ENCODE results near the gene MRAS. TPM values are rescaled to one million over a fixed set of nuclear protein-coding genes. Genes with fewer than 3 reads are reported as not detected.

Gene MRAS
- polyA plus RNA-seq, 1 donor from 2014 or later = 52.8 TPM

DNA sequence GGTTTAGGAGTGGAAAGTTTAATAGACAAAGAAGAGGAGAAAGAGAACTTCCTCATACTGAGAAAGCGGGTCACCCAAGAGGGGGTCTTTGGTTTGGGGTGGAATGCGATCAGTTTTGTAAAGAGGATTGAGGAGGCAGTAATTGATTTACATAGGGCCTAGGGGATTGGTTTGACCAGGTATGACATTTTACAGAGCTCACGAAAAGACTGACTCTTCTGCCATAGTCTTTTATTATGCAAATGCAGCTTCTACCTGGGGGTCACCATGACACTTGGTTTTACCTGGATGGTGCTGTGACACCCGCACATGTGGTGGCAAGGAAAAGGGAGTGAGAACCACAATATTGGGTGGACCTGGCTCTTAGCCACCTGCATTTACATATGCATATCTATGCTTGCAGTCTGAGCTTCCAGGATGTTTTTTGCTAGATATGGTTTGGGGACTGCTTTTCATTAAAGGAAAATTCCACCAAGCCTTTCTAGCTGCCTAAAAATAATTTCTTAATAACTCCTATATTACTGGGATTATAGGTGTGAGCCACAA lies 11.9 kb upstream of the MRAS start:
- Histone ChIP-seq H3K9me2 (ENCODE audit: insufficient read depth, low read length) (no peaks in the 10 kb centered on the region), H3F3A (ENCODE audit: insufficient read depth, low read length, poor library complexity, severe bottlenecking) (no peaks in the 10 kb centered on the region), H3K27ac (ENCODE audit: low read length) (no peak overlapping the region), H3K27me3 (ENCODE audit: insufficient read depth, low read depth, low read length) (no peaks in the 10 kb centered on the region), H3K4me2 (ENCODE audit: low read length) (no peak overlapping the region), H3K9me3 (ENCODE audit: low read length) (no peaks in the 10 kb centered on the region), H2AFZ (ENCODE audit: low read depth, low read length) (no peak overlapping the region), H3K36me3 (ENCODE audit: insufficient read depth, low read length) (no peaks in the 10 kb centered on the region), H3K79me2 (replicated peaks; ENCODE audit: insufficient read depth, low read length) (no peaks in the 10 kb centered on the region), H3K9ac (ENCODE audit: low read length) (no peak overlapping the region), H4K20me1 (ENCODE audit: insufficient read depth) (no peaks in the 10 kb centered on the region), H3K4me3 (ENCODE audit: low read length) (no peak overlapping the region)
- TF ChIP-seq EP300 (conservative IDR thresholded peaks at IDR 0.05; ENCODE audit: poor library complexity, severe bottlenecking) (no peak), POLR2AphosphoS5 (IDR thresholded peaks at IDR 0.05) (no peak), TAF1 (IDR thresholded peaks at IDR 0.05; ENCODE audit: low read depth) (no peak), EZH2 (IDR thresholded peaks at IDR 0.05; ENCODE audit: borderline replicate concordance, insufficient read depth, low read length, poor library complexity, severe bottlenecking) (no peak), MXI1 (conservative IDR thresholded peaks at IDR 0.05; ENCODE audit: poor library complexity, severe bottlenecking) (no peak), RAD21 (conservative IDR thresholded peaks at IDR 0.05) (no peak)
- TF ChIP-seq, protein P1, sequence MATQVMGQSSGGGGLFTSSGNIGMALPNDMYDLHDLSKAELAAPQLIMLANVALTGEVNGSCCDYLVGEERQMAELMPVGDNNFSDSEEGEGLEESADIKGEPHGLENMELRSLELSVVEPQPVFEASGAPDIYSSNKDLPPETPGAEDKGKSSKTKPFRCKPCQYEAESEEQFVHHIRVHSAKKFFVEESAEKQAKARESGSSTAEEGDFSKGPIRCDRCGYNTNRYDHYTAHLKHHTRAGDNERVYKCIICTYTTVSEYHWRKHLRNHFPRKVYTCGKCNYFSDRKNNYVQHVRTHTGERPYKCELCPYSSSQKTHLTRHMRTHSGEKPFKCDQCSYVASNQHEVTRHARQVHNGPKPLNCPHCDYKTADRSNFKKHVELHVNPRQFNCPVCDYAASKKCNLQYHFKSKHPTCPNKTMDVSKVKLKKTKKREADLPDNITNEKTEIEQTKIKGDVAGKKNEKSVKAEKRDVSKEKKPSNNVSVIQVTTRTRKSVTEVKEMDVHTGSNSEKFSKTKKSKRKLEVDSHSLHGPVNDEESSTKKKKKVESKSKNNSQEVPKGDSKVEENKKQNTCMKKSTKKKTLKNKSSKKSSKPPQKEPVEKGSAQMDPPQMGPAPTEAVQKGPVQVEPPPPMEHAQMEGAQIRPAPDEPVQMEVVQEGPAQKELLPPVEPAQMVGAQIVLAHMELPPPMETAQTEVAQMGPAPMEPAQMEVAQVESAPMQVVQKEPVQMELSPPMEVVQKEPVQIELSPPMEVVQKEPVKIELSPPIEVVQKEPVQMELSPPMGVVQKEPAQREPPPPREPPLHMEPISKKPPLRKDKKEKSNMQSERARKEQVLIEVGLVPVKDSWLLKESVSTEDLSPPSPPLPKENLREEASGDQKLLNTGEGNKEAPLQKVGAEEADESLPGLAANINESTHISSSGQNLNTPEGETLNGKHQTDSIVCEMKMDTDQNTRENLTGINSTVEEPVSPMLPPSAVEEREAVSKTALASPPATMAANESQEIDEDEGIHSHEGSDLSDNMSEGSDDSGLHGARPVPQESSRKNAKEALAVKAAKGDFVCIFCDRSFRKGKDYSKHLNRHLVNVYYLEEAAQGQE (IDR thresholded peaks at IDR 0.05; ENCODE audit: borderline replicate concordance) = no peak

DNA sequence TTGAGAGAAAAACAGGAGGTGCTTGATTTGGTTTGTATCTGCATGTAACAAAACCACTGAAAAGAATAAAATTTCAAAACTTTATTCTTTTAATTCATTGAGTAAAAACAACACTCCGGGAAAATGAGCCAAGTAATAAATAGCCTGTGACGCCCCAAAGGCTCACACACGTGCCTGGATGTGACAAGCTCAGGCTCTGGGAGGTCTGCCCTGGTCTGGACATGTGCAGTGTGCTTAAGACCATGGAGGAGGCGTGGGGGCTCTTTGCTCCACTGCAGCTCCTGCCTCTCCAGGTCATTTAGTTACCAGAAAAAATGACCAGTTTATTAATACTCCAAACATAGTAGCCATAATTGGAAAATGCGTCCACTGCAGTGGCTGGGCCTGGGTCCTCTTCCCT lies 10.1 kb upstream of the MRAS start:
- Histone ChIP-seq H3K36me3 (ENCODE audit: insufficient read depth, low read length) (no peaks in the 10 kb centered on the region), H3K79me2 (replicated peaks; ENCODE audit: insufficient read depth, low read length) (no peaks in the 10 kb centered on the region), H3K27ac (ENCODE audit: low read length) (no peak overlapping the region), H3K9me3 (ENCODE audit: low read length) (no peaks in the 10 kb centered on the region), H3K9me2 (ENCODE audit: insufficient read depth, low read length) (no peaks in the 10 kb centered on the region), H2AFZ (ENCODE audit: low read depth, low read length) (no peak overlapping the region), H3F3A (ENCODE audit: insufficient read depth, low read length, poor library complexity, severe bottlenecking) (no peaks in the 10 kb centered on the region), H4K20me1 (ENCODE audit: insufficient read depth) (no peaks in the 10 kb centered on the region), H3K4me3 (ENCODE audit: low read length) (no peak overlapping the region), H3K4me2 (ENCODE audit: low read length) (no peak overlapping the region), H3K27me3 (ENCODE audit: insufficient read depth, low read depth, low read length) (no peaks in the 10 kb centered on the region), H3K9ac (ENCODE audit: low read length) (no peak overlapping the region)
- TF ChIP-seq, protein P1 (IDR thresholded peaks at IDR 0.05; ENCODE audit: borderline replicate concordance) = no peak
- no peak for TF ChIP-seq RAD21 (conservative IDR thresholded peaks at IDR 0.05)
- TF ChIP-seq TAF1 (IDR thresholded peaks at IDR 0.05; ENCODE audit: low read depth) = no peak
- no peak for TF ChIP-seq MXI1 (conservative IDR thresholded peaks at IDR 0.05; ENCODE audit: poor library complexity, severe bottlenecking)
- no peak for TF ChIP-seq POLR2AphosphoS5 (IDR thresholded peaks at IDR 0.05)
- TF ChIP-seq EZH2 (IDR thresholded peaks at IDR 0.05; ENCODE audit: borderline replicate concordance, insufficient read depth, low read length, poor library complexity, severe bottlenecking) = no peak
- TF ChIP-seq EP300 (conservative IDR thresholded peaks at IDR 0.05; ENCODE audit: poor library complexity, severe bottlenecking) = no peak
- no peak for TF ChIP-seq SMC3 (conservative IDR thresholded peaks at IDR 0.05; ENCODE audit: poor library complexity)
- TF ChIP-seq, protein P2, sequence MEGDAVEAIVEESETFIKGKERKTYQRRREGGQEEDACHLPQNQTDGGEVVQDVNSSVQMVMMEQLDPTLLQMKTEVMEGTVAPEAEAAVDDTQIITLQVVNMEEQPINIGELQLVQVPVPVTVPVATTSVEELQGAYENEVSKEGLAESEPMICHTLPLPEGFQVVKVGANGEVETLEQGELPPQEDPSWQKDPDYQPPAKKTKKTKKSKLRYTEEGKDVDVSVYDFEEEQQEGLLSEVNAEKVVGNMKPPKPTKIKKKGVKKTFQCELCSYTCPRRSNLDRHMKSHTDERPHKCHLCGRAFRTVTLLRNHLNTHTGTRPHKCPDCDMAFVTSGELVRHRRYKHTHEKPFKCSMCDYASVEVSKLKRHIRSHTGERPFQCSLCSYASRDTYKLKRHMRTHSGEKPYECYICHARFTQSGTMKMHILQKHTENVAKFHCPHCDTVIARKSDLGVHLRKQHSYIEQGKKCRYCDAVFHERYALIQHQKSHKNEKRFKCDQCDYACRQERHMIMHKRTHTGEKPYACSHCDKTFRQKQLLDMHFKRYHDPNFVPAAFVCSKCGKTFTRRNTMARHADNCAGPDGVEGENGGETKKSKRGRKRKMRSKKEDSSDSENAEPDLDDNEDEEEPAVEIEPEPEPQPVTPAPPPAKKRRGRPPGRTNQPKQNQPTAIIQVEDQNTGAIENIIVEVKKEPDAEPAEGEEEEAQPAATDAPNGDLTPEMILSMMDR (IDR thresholded peaks at IDR 0.05; ENCODE audit: poor library complexity, severe bottlenecking) = no peak
